Karpas-422 (cell line): Measurements from ENCODE around the gene CD101. TPM values are rescaled to one million over a fixed set of nuclear protein-coding genes. Genes with fewer than 3 reads are reported as not detected.

Experiments used
- DNase-seq: peaks from one replicate; pipeline ENCODE4 v3.0.0-alpha.2; 2015
- H2AFZ ChIP-seq: fragments of 200-600 bp; sonication (generic); 2 replicates; pipeline ENCODE4 v1.6.1; 2014; ENCODE audit warnings: antibody characterized with exemption, low read length, mixed read lengths
- H3K27ac ChIP-seq: fragments of 200-600 bp; sonication (generic); 2 replicates; pipeline ENCODE4 v1.5.1; 2014; ENCODE audit warnings: mild to moderate bottlenecking, low read length, moderate library complexity
- H3K27me3 ChIP-seq: fragments of 200-600 bp; sonication (generic); 2 replicates; pipeline ENCODE4 v1.6.1; 2014; ENCODE audit warnings: low read length, mixed read lengths
- H3K36me3 ChIP-seq: fragments of 200-600 bp; sonication (generic); 2 replicates; pipeline ENCODE4 v1.6.1; 2014; ENCODE audit warnings: low read length, mixed read lengths; ENCODE audit not compliant: insufficient read depth
- H3K4me1 ChIP-seq: fragments of 200-600 bp; sonication (generic); 2 replicates; pipeline ENCODE4 v1.6.1; 2014; ENCODE audit warnings: mild to moderate bottlenecking, low read length, mixed read lengths
- H3K4me2 ChIP-seq: fragments of 200-600 bp; sonication (generic); 2 replicates; pipeline ENCODE4 v1.6.1; 2014; ENCODE audit warnings: low read length, low read depth, mild to moderate bottlenecking; ENCODE audit not compliant: poor library complexity, severe bottlenecking
- H3K4me3 ChIP-seq: fragments of 200-600 bp; sonication (generic); 2 replicates; pipeline ENCODE4 v1.5.1; 2014; ENCODE audit warnings: mild to moderate bottlenecking, antibody characterized with exemption, low read length, mixed read lengths
- H3K79me2 ChIP-seq: fragments of 200-600 bp; sonication (generic); 2 replicates; pipeline ENCODE4 v1.6.1; 2014; ENCODE audit warnings: mild to moderate bottlenecking, low read length, mixed read lengths
- H3K9ac ChIP-seq: fragments of 200-600 bp; sonication (generic); 2 replicates; pipeline ENCODE4 v1.6.0; 2014; ENCODE audit warnings: low read length
- H3K9me2 ChIP-seq: fragments of 200-600 bp; sonication (generic), shearing (Covaris generic); replicated peaks from 2 replicates; pipeline ENCODE4 v1.6.0; 2014; ENCODE audit warnings: mild to moderate bottlenecking, low read length, moderate library complexity; ENCODE audit not compliant: insufficient read depth
- H3K9me3 ChIP-seq: fragments of 300-700, 200-600 bp; sonication (generic); 2 replicates; pipeline ENCODE4 v1.6.1; 2014; ENCODE audit warnings: low read length, mixed read lengths
- H4K20me1 ChIP-seq: fragments of 200-600 bp; sonication (generic); 2 replicates; pipeline ENCODE4 v1.6.1; 2014; ENCODE audit warnings: mild to moderate bottlenecking, antibody characterized with exemption, low read length, low read depth; ENCODE audit not compliant: insufficient read depth
- total RNA-seq: library from RNA; depleted of rRNA; stranded (reverse); fragments of >200 nt; shearing (Covaris generic); gene quantifications from 2 replicates; pipeline ENCODE4 v1.2.3, GENCODE V29; 2014; ENCODE audit warnings: low replicate concordance

CD101 gene
- total RNA-seq, 1 experiment from 2014 or later = not detected

GRCh38 chr1:117066367-117066766 lies 64.8 kb downstream of the CD101 start:
- H3K4me3 ChIP-seq = no peak overlapping the region
- H3K27me3 ChIP-seq = no peaks in the 10 kb centered on the region
- no peak for DNase-seq
- no peak overlapping the region for H3K4me2 ChIP-seq
- no peaks in the 10 kb centered on the region for H4K20me1 ChIP-seq
- H3K36me3 ChIP-seq = peaks cover 58% of the 10 kb centered on the region
- no peak overlapping the region for H3K9ac ChIP-seq
- H3K4me1 ChIP-seq = peaks cover 25% of the 10 kb centered on the region
- no peak overlapping the region for H3K27ac ChIP-seq
- no peak overlapping the region for H2AFZ ChIP-seq
- no peaks in the 10 kb centered on the region for H3K9me2 ChIP-seq
- no peaks in the 10 kb centered on the region for H3K9me3 ChIP-seq
- peaks cover 76% of the 10 kb centered on the region for H3K79me2 ChIP-seq

GRCh38 chr1:117067533-117068370 lies 66.2 kb downstream of the CD101 start:
- H3K4me1 ChIP-seq = peaks cover 11% of the 10 kb centered on the region
- peaks cover 52% of the 10 kb centered on the region for H3K36me3 ChIP-seq
- no peaks in the 10 kb centered on the region for H4K20me1 ChIP-seq
- no peak overlapping the region for H3K4me3 ChIP-seq
- H3K9me2 ChIP-seq = no peaks in the 10 kb centered on the region
- no peak overlapping the region for H3K27ac ChIP-seq
- H3K79me2 ChIP-seq = peaks cover 72% of the 10 kb centered on the region
- no peaks in the 10 kb centered on the region for H3K27me3 ChIP-seq
- H2AFZ ChIP-seq = no peak overlapping the region
- H3K9ac ChIP-seq = no peak overlapping the region
- no peaks in the 10 kb centered on the region for H3K9me3 ChIP-seq
- DNase-seq = peak; percentile 72
- H3K4me2 ChIP-seq = no peak overlapping the region

- Histone ChIP-seq H3K9me3 (no peaks in the 10 kb centered on the region), H3K4me2 (no peak overlapping the region), H3K9me2 (no peaks in the 10 kb centered on the region), H3K79me2 (peaks cover 70% of the 10 kb centered on the region), H4K20me1 (no peaks in the 10 kb centered on the region), H3K4me1 (peaks cover 3% of the 10 kb centered on the region; the same call in 1 of the 2 replicates), H3K4me3 (no peak overlapping the region), H3K9ac (no peak overlapping the region), H3K27me3 (no peaks in the 10 kb centered on the region), H3K27ac (no peak overlapping the region), H3K36me3 (peaks cover 52% of the 10 kb centered on the region), H2AFZ (no peak overlapping the region)
- no peak for DNase-seq
These were observed 67.0 kb downstream of the CD101 start for GRCh38 chr1:117068580-117068979.

GRCh38 chr1:117069220-117069844 lies 67.8 kb downstream of the CD101 start:
- peaks cover 55% of the 10 kb centered on the region for H3K36me3 ChIP-seq
- H3K4me3 ChIP-seq = no peak overlapping the region
- H3K27ac ChIP-seq = no peak overlapping the region
- DNase-seq = peak; percentile 50
- no peak overlapping the region for H3K9ac ChIP-seq
- H3K9me2 ChIP-seq = no peaks in the 10 kb centered on the region
- no peaks in the 10 kb centered on the region for H3K4me1 ChIP-seq
- H3K79me2 ChIP-seq = peaks cover 66% of the 10 kb centered on the region
- no peak overlapping the region for H2AFZ ChIP-seq
- H3K9me3 ChIP-seq = no peaks in the 10 kb centered on the region
- no peaks in the 10 kb centered on the region for H4K20me1 ChIP-seq
- H3K27me3 ChIP-seq = no peaks in the 10 kb centered on the region
- H3K4me2 ChIP-seq = no peak overlapping the region

DNA sequence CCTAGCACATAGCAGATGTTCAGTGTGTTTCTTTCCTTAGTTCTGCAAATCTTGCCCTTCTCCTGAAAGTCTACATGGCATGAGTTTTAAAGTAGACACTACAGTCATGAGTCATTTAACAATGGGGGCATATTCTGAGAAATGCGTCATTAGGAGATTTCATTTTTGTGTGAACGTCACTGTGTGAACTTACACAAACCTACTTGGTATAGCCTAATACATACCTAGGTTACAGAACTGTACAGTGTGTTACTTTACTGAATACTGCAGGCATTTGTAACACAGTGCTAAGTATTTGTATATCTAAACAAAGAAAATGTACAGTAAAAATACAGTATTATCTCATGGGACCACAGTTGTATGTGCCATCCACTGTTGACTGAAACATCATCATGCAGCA lies 68.6 kb downstream of the CD101 start:
- Histone ChIP-seq H3K4me2 (no peak overlapping the region), H3K79me2 (peaks cover 59% of the 10 kb centered on the region), H3K9me2 (no peaks in the 10 kb centered on the region), H3K27ac (no peak overlapping the region), H3K9me3 (no peaks in the 10 kb centered on the region), H3K36me3 (peaks cover 58% of the 10 kb centered on the region), H3K4me3 (no peak overlapping the region), H4K20me1 (no peaks in the 10 kb centered on the region), H2AFZ (no peak overlapping the region), H3K4me1 (no peaks in the 10 kb centered on the region), H3K27me3 (no peaks in the 10 kb centered on the region), H3K9ac (no peak overlapping the region)
- DNase-seq = no peak

DNA sequence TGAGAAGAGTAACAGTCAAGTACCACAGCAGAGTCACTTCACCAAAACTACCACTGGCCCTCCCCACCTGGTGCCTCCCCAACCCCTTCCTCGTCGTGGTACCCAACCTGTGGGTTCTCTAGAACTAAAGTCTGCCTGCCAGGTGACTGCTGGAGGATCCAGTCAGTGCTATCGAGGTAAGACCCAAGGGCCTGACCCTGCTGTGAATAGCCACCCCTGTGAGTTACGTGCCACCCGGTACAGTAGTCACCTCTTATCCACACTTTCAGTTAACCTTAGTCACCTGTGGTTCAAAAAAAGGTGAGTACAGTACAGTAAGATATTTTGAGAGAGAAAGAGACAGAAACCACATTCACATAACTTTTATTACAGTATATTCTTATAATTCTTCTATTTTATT lies 75.1 kb downstream of the CD101 start:
- Histone ChIP-seq H3K4me1 (no peaks in the 10 kb centered on the region), H3K9ac (no peak overlapping the region), H2AFZ (no peak overlapping the region), H3K9me2 (no peaks in the 10 kb centered on the region), H3K9me3 (no peaks in the 10 kb centered on the region), H3K4me2 (no peak overlapping the region), H3K27ac (no peak overlapping the region), H4K20me1 (no peaks in the 10 kb centered on the region), H3K36me3 (peaks cover 82% of the 10 kb centered on the region), H3K79me2 (peaks cover 24% of the 10 kb centered on the region), H3K4me3 (no peak overlapping the region), H3K27me3 (no peaks in the 10 kb centered on the region)
- DNase-seq = no peak

GRCh38 chr1:117077267-117077666 lies 75.7 kb downstream of the CD101 start:
- Histone ChIP-seq H4K20me1 (no peaks in the 10 kb centered on the region), H3K9me3 (no peaks in the 10 kb centered on the region), H3K79me2 (peaks cover 19% of the 10 kb centered on the region; the same call in 1 of the 2 replicates), H3K4me1 (no peaks in the 10 kb centered on the region), H3K4me2 (no peak overlapping the region), H3K4me3 (no peak overlapping the region), H2AFZ (no peak overlapping the region), H3K36me3 (peaks cover 82% of the 10 kb centered on the region), H3K27me3 (no peaks in the 10 kb centered on the region), H3K9me2 (no peaks in the 10 kb centered on the region), H3K27ac (no peak overlapping the region), H3K9ac (no peak overlapping the region)
- DNase-seq = no peak

DNA sequence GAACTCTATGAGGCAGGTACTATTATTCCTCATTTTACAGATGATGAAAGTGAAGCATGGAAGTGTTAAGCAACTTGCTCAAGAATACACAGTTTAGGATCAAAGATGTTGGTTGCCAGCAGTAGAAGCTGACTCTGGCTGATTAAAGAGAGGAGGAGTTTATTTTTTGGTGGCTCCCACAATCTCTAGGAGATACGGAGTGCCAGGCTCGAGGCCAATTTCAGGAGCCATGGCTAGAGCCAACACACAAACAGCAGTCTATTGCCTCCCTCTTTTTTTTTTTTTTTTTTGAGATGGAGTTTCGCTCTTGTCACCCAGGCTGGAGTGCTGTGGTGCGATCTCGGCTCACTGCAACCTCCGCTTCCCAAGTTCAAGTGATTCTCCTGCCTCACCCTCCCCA lies 78.2 kb downstream of the CD101 start:
- no peak overlapping the region for H3K4me3 ChIP-seq
- peaks cover 77% of the 10 kb centered on the region for H3K36me3 ChIP-seq
- no peak overlapping the region for H3K4me2 ChIP-seq
- H4K20me1 ChIP-seq = no peaks in the 10 kb centered on the region
- no peak overlapping the region for H2AFZ ChIP-seq
- H3K9me3 ChIP-seq = no peaks in the 10 kb centered on the region
- H3K9me2 ChIP-seq = no peaks in the 10 kb centered on the region
- no peak overlapping the region for H3K27ac ChIP-seq
- H3K79me2 ChIP-seq = 0 out of 2 replicates have a peak, but pooled peaks cover 9% of the 10 kb centered on the region
- H3K27me3 ChIP-seq = no peaks in the 10 kb centered on the region
- H3K9ac ChIP-seq = no peak overlapping the region
- H3K4me1 ChIP-seq = no peaks in the 10 kb centered on the region
- DNase-seq = no peak
